ENCODE results near the gene NTM. TPM values are rescaled to one million over a fixed set of nuclear protein-coding genes. Genes with fewer than 3 reads are reported as not detected.

NTM gene
- total and polyA plus RNA-seq, 4 experiments from 2014 or later = not detected

GRCh38 chr11:131987703-131988102 lies 617.3 kb downstream of the NTM start:
- CTCF ChIA-PET (ENCODE audit: partially characterized antibody) = no interaction called here
- Histone ChIP-seq H3K27me3 (ENCODE audit: insufficient read depth, low read length) (no peaks in the 10 kb centered on the region), H3K9me3 (ENCODE audit: control insufficient read depth in 1 of 2, low read length in 2 of 2) (no peaks in the 10 kb centered on the region), H3K4me3 (ENCODE audit: low read length in 2 of 2) (no peak overlapping the region), H3K36me3 (ENCODE audit: insufficient read depth, low read length) (no peaks in the 10 kb centered on the region), H3K4me1 (ENCODE audit: insufficient read depth, low read length) (no peaks in the 10 kb centered on the region), H3K27ac (ENCODE audit: low read depth, low read length) (no peak overlapping the region)
- Mint-ChIP-seq H3K36me3 (no peaks in the 10 kb centered on the region), H3K27me3 (no peaks in the 10 kb centered on the region), H3K27ac (no peak overlapping the region), H3K4me1 (no peaks in the 10 kb centered on the region), H3K4me3 (no peak overlapping the region), H3K9me3 (peaks cover 0 to 8% (median 0%) of the 10 kb centered on the region in 8 donors)
- no peak for DNase-seq
- POLR2A ChIA-PET (ENCODE audit: partially characterized antibody) = no interaction called here
- intact Hi-C loops (cut with micrococcal nuclease) = no loop called here

GRCh38 chr11:131991606-131992005 lies 621.2 kb downstream of the NTM start:
- Mint-ChIP-seq H3K27me3 (no peaks in the 10 kb centered on the region), H3K36me3 (no peaks in the 10 kb centered on the region), H3K4me1 (no peaks in the 10 kb centered on the region), H3K4me3 (no peak overlapping the region), H3K9me3 (peaks cover 0 to 6% (median 4%) of the 10 kb centered on the region in 8 donors), H3K27ac (no peak overlapping the region)
- CTCF ChIA-PET (ENCODE audit: partially characterized antibody) = no interaction called here
- Histone ChIP-seq H3K9me3 (ENCODE audit: control insufficient read depth in 1 of 2, low read length in 2 of 2) (no peaks in the 10 kb centered on the region), H3K4me3 (ENCODE audit: low read length in 2 of 2) (no peak overlapping the region), H3K27ac (ENCODE audit: low read depth, low read length) (no peak overlapping the region), H3K27me3 (ENCODE audit: insufficient read depth, low read length) (no peaks in the 10 kb centered on the region), H3K36me3 (ENCODE audit: insufficient read depth, low read length) (no peaks in the 10 kb centered on the region), H3K4me1 (ENCODE audit: insufficient read depth, low read length) (no peaks in the 10 kb centered on the region)
- no peak for DNase-seq
- POLR2A ChIA-PET (ENCODE audit: partially characterized antibody) = no interaction called here
- intact Hi-C loops (cut with micrococcal nuclease) = no loop called here

DNA sequence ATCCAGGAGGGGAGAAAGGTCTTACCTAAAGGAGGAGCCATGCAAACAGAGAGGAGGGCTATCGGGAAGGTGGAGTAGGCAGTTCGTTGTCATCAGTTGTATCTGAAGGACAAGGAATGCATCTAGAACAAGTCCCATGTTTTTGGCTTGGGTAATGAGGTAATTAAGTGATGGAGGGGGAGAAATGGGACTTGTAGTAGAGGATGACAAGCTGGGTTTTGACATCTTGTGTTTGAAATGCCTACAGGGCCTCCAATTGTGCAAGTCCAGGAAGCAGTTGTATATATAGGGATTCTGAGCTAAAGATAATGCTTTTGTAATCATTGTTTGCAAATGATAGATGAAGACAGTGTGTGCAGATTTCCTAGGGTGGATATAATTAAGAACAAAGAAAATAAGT lies 622.8 kb downstream of the NTM start:
- H3K27me3 ChIP-seq (ENCODE audit: insufficient read depth, low read length) = no peaks in the 10 kb centered on the region
- Mint-ChIP-seq H3K4me1 (no peaks in the 10 kb centered on the region), H3K36me3 (no peaks in the 10 kb centered on the region), H3K9me3 (peaks cover 0 to 15% (median 10%) of the 10 kb centered on the region in 8 donors), H3K27ac (no peak overlapping the region), H3K4me3 (no peak overlapping the region), H3K27me3 (no peaks in the 10 kb centered on the region)
- H3K36me3 ChIP-seq (ENCODE audit: insufficient read depth, low read length) = no peaks in the 10 kb centered on the region
- CTCF ChIA-PET (ENCODE audit: partially characterized antibody) = no interaction called here
- no peak overlapping the region for H3K4me3 ChIP-seq (ENCODE audit: low read length in 2 of 2)
- no peaks in the 10 kb centered on the region for H3K9me3 ChIP-seq (ENCODE audit: control insufficient read depth in 1 of 2, low read length in 2 of 2)
- POLR2A ChIA-PET (ENCODE audit: partially characterized antibody) = no interaction called here
- intact Hi-C loops (cut with micrococcal nuclease) = no loop called here
- no peak for DNase-seq
- no peak overlapping the region for H3K27ac ChIP-seq (ENCODE audit: low read depth, low read length)
- H3K4me1 ChIP-seq (ENCODE audit: insufficient read depth, low read length) = no peaks in the 10 kb centered on the region

- no peak overlapping the region for H3K27ac Mint-ChIP-seq
- H3K27me3 Mint-ChIP-seq = no peaks in the 10 kb centered on the region
- peaks cover 0 to 16% (median 10%) of the 10 kb centered on the region in 8 donors for H3K9me3 Mint-ChIP-seq
- no peaks in the 10 kb centered on the region for H3K36me3 Mint-ChIP-seq
- Histone ChIP-seq H3K27ac (ENCODE audit: low read depth, low read length) (no peak overlapping the region), H3K4me1 (ENCODE audit: insufficient read depth, low read length) (no peaks in the 10 kb centered on the region), H3K27me3 (ENCODE audit: insufficient read depth, low read length) (no peaks in the 10 kb centered on the region), H3K36me3 (ENCODE audit: insufficient read depth, low read length) (no peaks in the 10 kb centered on the region), H3K9me3 (ENCODE audit: control insufficient read depth in 1 of 2, low read length in 2 of 2) (no peaks in the 10 kb centered on the region), H3K4me3 (ENCODE audit: low read length in 2 of 2) (no peak overlapping the region)
- POLR2A ChIA-PET (ENCODE audit: partially characterized antibody) = no interaction called here
- intact Hi-C loops (cut with micrococcal nuclease) = no loop called here
- no peak for DNase-seq
- no peak overlapping the region for H3K4me3 Mint-ChIP-seq
- H3K4me1 Mint-ChIP-seq = no peaks in the 10 kb centered on the region
- CTCF ChIA-PET (ENCODE audit: partially characterized antibody) = no interaction called here
Measured at GRCh38 chr11:131998020-131998419, 627.6 kb downstream of the NTM start.

DNA sequence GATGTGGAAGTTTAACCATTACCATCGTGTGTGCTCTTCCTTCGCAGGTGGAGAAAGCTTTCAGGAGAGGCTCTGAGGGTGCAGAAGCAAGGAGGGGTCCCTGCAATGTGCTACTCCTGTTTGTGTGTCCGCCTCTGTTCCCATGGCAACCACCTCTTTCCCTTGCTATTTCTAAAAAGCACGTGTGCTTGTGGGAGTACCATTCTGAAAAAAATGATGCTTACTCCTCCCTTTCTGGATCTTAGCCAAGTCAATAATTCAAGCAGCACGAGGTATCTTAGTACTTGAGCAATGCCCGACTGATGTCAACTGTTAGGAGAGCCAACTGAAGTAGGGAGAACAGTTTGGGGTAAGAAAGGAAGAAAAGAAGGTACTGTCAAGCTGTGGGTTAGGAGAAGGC lies 628.7 kb downstream of the NTM start:
- H3K4me1 ChIP-seq (ENCODE audit: insufficient read depth, low read length) = no peaks in the 10 kb centered on the region
- ChIA-PET POLR2A (ENCODE audit: partially characterized antibody) (no interaction called here), CTCF (ENCODE audit: partially characterized antibody) (interaction anchor here (1.2 kb wide), 1 partner anchor 9 kb away, joined by 3 read pairs; no protein-coding TSS in a partner anchor)
- no peaks in the 10 kb centered on the region for H3K27me3 ChIP-seq (ENCODE audit: insufficient read depth, low read length)
- no peaks in the 10 kb centered on the region for H3K36me3 ChIP-seq (ENCODE audit: insufficient read depth, low read length)
- no peak overlapping the region for H3K4me3 Mint-ChIP-seq
- H3K27ac ChIP-seq (ENCODE audit: low read depth, low read length) = no peak overlapping the region
- H3K36me3 Mint-ChIP-seq = no peaks in the 10 kb centered on the region
- H3K4me3 ChIP-seq (ENCODE audit: low read length in 2 of 2) = no peak overlapping the region
- no peak overlapping the region for H3K27ac Mint-ChIP-seq
- no peaks in the 10 kb centered on the region for H3K4me1 Mint-ChIP-seq
- intact Hi-C loops (cut with micrococcal nuclease) = no loop called here
- no peaks in the 10 kb centered on the region for H3K9me3 ChIP-seq (ENCODE audit: control insufficient read depth in 1 of 2, low read length in 2 of 2)
- no peaks in the 10 kb centered on the region for H3K27me3 Mint-ChIP-seq
- H3K9me3 Mint-ChIP-seq = peaks cover 0 to 16% (median 10%) of the 10 kb centered on the region in 8 donors
- no peak for DNase-seq

DNA sequence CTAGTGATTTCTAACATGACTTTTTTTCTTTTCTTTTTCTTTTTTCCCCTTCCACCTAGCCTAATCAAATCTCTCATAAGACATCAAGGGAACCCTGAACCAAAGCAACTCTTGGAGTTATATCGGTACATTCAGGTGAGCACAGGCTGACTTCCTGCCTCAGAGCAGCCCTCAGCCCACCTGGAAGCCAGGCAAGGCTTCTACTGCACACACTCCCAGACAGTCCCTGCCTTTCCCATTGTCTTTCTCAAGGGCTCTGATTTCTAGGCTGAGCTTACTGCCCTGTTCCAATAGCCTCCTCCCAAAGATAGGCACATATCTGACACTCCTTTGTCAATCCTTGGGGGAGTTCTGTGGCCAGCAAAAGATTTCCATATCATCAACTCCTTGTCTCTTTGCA lies 629.5 kb downstream of the NTM start:
- no peak overlapping the region for H3K4me3 Mint-ChIP-seq
- no peak for DNase-seq
- intact Hi-C loops (cut with micrococcal nuclease) = no loop called here
- ChIA-PET CTCF (ENCODE audit: partially characterized antibody) (interaction anchor here (1.2 kb wide), 1 partner anchor 10 kb away, joined by 3 read pairs; no protein-coding TSS in a partner anchor), POLR2A (ENCODE audit: partially characterized antibody) (no interaction called here)
- Histone ChIP-seq H3K27me3 (ENCODE audit: insufficient read depth, low read length) (no peaks in the 10 kb centered on the region), H3K9me3 (ENCODE audit: control insufficient read depth in 1 of 2, low read length in 2 of 2) (no peaks in the 10 kb centered on the region), H3K36me3 (ENCODE audit: insufficient read depth, low read length) (no peaks in the 10 kb centered on the region), H3K27ac (ENCODE audit: low read depth, low read length) (no peak overlapping the region), H3K4me3 (ENCODE audit: low read length in 2 of 2) (no peak overlapping the region), H3K4me1 (ENCODE audit: insufficient read depth, low read length) (no peaks in the 10 kb centered on the region)
- no peaks in the 10 kb centered on the region for H3K4me1 Mint-ChIP-seq
- H3K27me3 Mint-ChIP-seq = no peaks in the 10 kb centered on the region
- no peak overlapping the region for H3K27ac Mint-ChIP-seq
- H3K9me3 Mint-ChIP-seq = peaks cover 0 to 16% (median 10%) of the 10 kb centered on the region in 8 donors
- H3K36me3 Mint-ChIP-seq = no peaks in the 10 kb centered on the region

GRCh38 chr11:132005887-132006286 lies 635.5 kb downstream of the NTM start:
- intact Hi-C loops (cut with micrococcal nuclease) = no loop called here
- CTCF ChIA-PET (ENCODE audit: partially characterized antibody) = no interaction called here
- H3K4me1 ChIP-seq (ENCODE audit: insufficient read depth, low read length) = no peaks in the 10 kb centered on the region
- no peak for DNase-seq
- no peaks in the 10 kb centered on the region for H3K9me3 ChIP-seq (ENCODE audit: control insufficient read depth in 1 of 2, low read length in 2 of 2)
- no peaks in the 10 kb centered on the region for H3K36me3 ChIP-seq (ENCODE audit: insufficient read depth, low read length)
- Mint-ChIP-seq H3K27ac (no peak overlapping the region), H3K27me3 (no peaks in the 10 kb centered on the region), H3K9me3 (peaks cover 0 to 4% (median under 1%) of the 10 kb centered on the region in 8 donors), H3K36me3 (no peaks in the 10 kb centered on the region), H3K4me3 (no peak overlapping the region), H3K4me1 (no peaks in the 10 kb centered on the region)
- no peaks in the 10 kb centered on the region for H3K27me3 ChIP-seq (ENCODE audit: insufficient read depth, low read length)
- POLR2A ChIA-PET (ENCODE audit: partially characterized antibody) = no interaction called here
- H3K27ac ChIP-seq (ENCODE audit: low read depth, low read length) = no peak overlapping the region
- H3K4me3 ChIP-seq (ENCODE audit: low read length in 2 of 2) = no peak overlapping the region

Measured in CD4-positive, alpha-beta memory T cell (primary cell).